CD4-positive, alpha-beta memory T cell (primary cell): ENCODE data around the gene DGKD. TPM values are rescaled to one million over a fixed set of nuclear protein-coding genes. Genes with fewer than 3 reads are reported as not detected.

Source experiments
- CTCF ChIA-PET: fragments of 350-600 bp; sonication (Branson Sonifier 250); formaldehyde crosslinking; loops from one replicate; lab custom pipeline; 2021; ENCODE audit warnings: inconsistent platforms; ENCODE audit not compliant: partially characterized antibody; lab: Charles Lee
- POLR2A ChIA-PET: fragments of 350-600 bp; sonication (Branson Sonifier 250); formaldehyde crosslinking; loops from one replicate; lab custom pipeline; 2021; ENCODE audit not compliant: partially characterized antibody; lab: Charles Lee
- DNase-seq, 5 donors: peaks; one replicate each; pipeline versions ENCODE4 v3.0.0 to v3.0.0-alpha.2; 2020 to 2022; ENCODE audit warnings: mixed read lengths in 1 of 5
- H3K27ac ChIP-seq: one replicate; pipeline ENCODE4 v1.7.0; 2013; ENCODE audit warnings: low read depth, low read length
- H3K27me3 ChIP-seq: 2 replicates; pipeline ENCODE4 v1.7.0; 2013; ENCODE audit warnings: mild to moderate bottlenecking, low read length, moderate library complexity; ENCODE audit not compliant: insufficient read depth
- H3K36me3 ChIP-seq: 2 replicates; pipeline ENCODE4 v1.7.0; 2013; ENCODE audit warnings: mild to moderate bottlenecking, low read length, moderate library complexity; ENCODE audit not compliant: insufficient read depth
- H3K4me1 ChIP-seq: 2 replicates; pipeline ENCODE4 v1.7.0; 2013; ENCODE audit warnings: mild to moderate bottlenecking, low read length, moderate library complexity; ENCODE audit not compliant: insufficient read depth
- H3K4me3 ChIP-seq, 2 donors: one replicate each; pipeline ENCODE4 v1.7.0; 2013; ENCODE audit warnings: low read length in 2 of 2, mild to moderate bottlenecking in 1 of 2
- H3K9me3 ChIP-seq, 2 donors: one replicate each; pipeline ENCODE4 v1.7.0; 2013; ENCODE audit warnings: low read length in 2 of 2, control low read depth in 1 of 2; ENCODE audit not compliant: control insufficient read depth in 1 of 2
- H3K27ac Mint-ChIP-seq, 7 donors: one replicate each; pipeline ENCODE4 v1.8.0; 2020 to 2021; ENCODE audit warnings: mixed read lengths in 7 of 7, mild to moderate bottlenecking in 6 of 7, inconsistent platforms in 3 of 7, moderate library complexity in 3 of 7
- H3K27me3 Mint-ChIP-seq, 2 donors: one replicate each; pipeline ENCODE4 v1.8.0; 2020 to 2021; ENCODE audit warnings: mixed read lengths in 2 of 2
- H3K36me3 Mint-ChIP-seq, 2 donors: one replicate each; pipeline ENCODE4 v1.8.0; 2020 to 2021; ENCODE audit warnings: mixed read lengths in 2 of 2, inconsistent platforms in 1 of 2, mild to moderate bottlenecking in 1 of 2
- H3K4me1 Mint-ChIP-seq, 4 donors: one replicate each; pipeline ENCODE4 v1.8.0; 2020 to 2021; ENCODE audit warnings: mixed read lengths in 4 of 4, mild to moderate bottlenecking in 1 of 4
- H3K4me3 Mint-ChIP-seq, 8 donors: one replicate each; pipeline ENCODE4 v1.8.0; 2020 to 2021; ENCODE audit warnings: mixed read lengths in 8 of 8, mild to moderate bottlenecking in 7 of 8, moderate library complexity in 6 of 8, inconsistent platforms in 3 of 8
- H3K9me3 Mint-ChIP-seq, 8 donors: one replicate each; pipeline ENCODE4 v1.8.0; 2020 to 2021; ENCODE audit warnings: mixed read lengths in 8 of 8, mild to moderate bottlenecking in 5 of 8, inconsistent platforms in 3 of 8, moderate library complexity in 1 of 8
- intact Hi-C: fragments of 100-400 bp; cut with micrococcal nuclease; formaldehyde crosslinking; loops from one replicate; pipeline ENCODE4 v1.15.1; 2023
- polyA plus RNA-seq, 2 donors: library from polyadenylated mRNA; unstranded; fragments of 300-500 nt; fragmentation: Illumina TruSeq; gene quantifications; one replicate each; pipeline ENCODE4 v1.2.3, GENCODE V29; 2021
- total RNA-seq, 2 experiments: library from RNA; stranded (reverse); gene quantifications; one replicate each; pipeline ENCODE4 v1.2.3, GENCODE V29; 2021

DGKD gene
- total and polyA plus RNA-seq, 4 experiments from 2014 or later, result 8.9 to 136 (median 78.8) TPM

- intact Hi-C loops, result no loop called here
- no peak for DNase-seq
- H3K27me3 Mint-ChIP-seq, result no peaks in the 10 kb centered on the region
- CTCF ChIA-PET, result no interaction called here
- POLR2A ChIA-PET, result no interaction called here
- H3K4me3 Mint-ChIP-seq, result no peak overlapping the region
- no peaks in the 10 kb centered on the region for H3K9me3 ChIP-seq
- no peaks in the 10 kb centered on the region for H3K36me3 ChIP-seq
- H3K4me1 Mint-ChIP-seq, result no peaks in the 10 kb centered on the region
- H3K27me3 ChIP-seq, result no peaks in the 10 kb centered on the region
- H3K36me3 Mint-ChIP-seq, result peaks cover 19 to 65% of the 10 kb centered on the region in 2 donors
- no peaks in the 10 kb centered on the region for H3K4me1 ChIP-seq
- no peaks in the 10 kb centered on the region for H3K9me3 Mint-ChIP-seq
- H3K27ac ChIP-seq, result no peak overlapping the region
- no peak overlapping the region for H3K4me3 ChIP-seq
- H3K27ac Mint-ChIP-seq, result peak overlapping the region in 1 of 7 donors; percentile 73
Observed at GRCh38 chr2:233486357-233486756, 132.1 kb downstream of the DGKD start.

DNA sequence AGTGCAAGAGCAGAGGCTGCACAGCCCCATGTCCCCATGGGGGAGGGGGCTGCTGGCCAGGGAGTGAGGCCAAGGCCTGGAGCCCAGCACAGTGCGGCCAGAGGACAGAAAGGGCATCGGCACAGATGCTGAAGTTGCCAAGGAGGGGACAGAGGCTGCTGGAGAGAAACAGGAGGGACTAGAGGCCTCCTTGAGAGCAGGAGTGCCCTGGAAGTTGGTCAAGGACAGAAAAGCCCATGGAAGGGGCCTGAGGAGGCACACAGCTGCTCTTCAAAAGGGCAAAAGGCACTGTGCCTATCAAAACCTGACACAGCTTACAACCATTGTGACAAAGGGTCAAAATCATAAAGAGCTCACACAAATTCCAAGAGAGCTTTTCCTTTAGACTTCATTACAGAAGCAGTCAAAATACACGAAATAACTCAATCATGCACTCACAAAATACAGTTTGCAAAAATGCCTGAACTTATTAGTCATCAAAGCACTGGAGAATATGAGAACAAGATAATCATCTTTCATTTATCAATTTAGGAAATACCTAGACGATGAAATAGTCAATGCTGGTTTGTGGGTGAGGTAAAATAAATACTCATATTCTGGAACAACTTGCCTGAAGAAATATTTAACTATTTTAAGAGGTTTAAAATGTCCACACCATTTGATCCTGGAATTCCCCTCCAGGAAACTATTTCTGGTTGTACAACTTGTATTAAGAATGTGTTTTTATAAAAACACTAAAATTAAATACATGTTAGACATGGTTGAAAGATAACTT, 132.7 kb downstream of the DGKD start:
- Mint-ChIP-seq H3K36me3 (peaks cover 23 to 67% of the 10 kb centered on the region in 2 donors), H3K4me3 (no peak overlapping the region), H3K9me3 (no peaks in the 10 kb centered on the region), H3K27me3 (no peaks in the 10 kb centered on the region), H3K27ac (no peak overlapping the region), H3K4me1 (no peaks in the 10 kb centered on the region)
- intact Hi-C loops, result no loop called here
- Histone ChIP-seq H3K27ac (no peak overlapping the region), H3K4me3 (no peak overlapping the region), H3K36me3 (no peaks in the 10 kb centered on the region), H3K27me3 (no peaks in the 10 kb centered on the region), H3K9me3 (no peaks in the 10 kb centered on the region), H3K4me1 (no peaks in the 10 kb centered on the region)
- POLR2A ChIA-PET, result no interaction called here
- CTCF ChIA-PET, result no interaction called here
- no peak for DNase-seq

DNA sequence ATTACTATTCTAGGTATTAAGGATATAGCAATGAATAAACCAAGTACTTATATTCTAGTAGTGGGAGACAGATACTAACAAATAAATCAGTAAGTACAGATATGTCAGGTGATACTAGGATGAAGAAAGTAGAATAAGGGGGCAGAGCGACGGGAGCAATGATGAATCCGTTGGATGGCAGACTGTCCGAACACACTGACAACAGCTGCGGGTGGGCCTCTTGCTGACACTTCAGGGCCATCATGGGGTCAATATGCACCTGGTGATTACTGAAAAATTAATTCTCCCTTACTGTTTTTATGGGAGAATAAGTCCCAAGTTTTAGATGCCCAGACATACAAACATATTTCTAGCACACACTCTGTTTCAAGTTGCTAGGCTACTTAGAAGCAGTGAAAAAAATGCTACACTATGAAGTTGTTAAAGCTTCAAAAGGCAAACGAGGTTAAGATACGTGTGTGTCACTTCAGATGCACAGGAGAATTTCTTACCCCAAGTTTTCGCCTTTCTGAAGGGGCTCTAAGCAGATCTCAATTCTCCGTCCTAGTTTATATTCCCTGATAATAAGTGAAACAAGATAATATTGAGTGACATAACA, 133.6 kb downstream of the DGKD start:
- H3K4me3 ChIP-seq, result no peak overlapping the region
- H3K36me3 ChIP-seq, result no peaks in the 10 kb centered on the region
- Mint-ChIP-seq H3K27me3 (no peaks in the 10 kb centered on the region), H3K4me3 (no peak overlapping the region), H3K36me3 (peaks cover 26 to 68% of the 10 kb centered on the region in 2 donors), H3K9me3 (no peaks in the 10 kb centered on the region), H3K27ac (no peak overlapping the region), H3K4me1 (no peaks in the 10 kb centered on the region)
- no peak for DNase-seq
- no peak overlapping the region for H3K27ac ChIP-seq
- H3K9me3 ChIP-seq, result no peaks in the 10 kb centered on the region
- ChIA-PET CTCF (no interaction called here), POLR2A (no interaction called here)
- intact Hi-C loops, result no loop called here
- H3K4me1 ChIP-seq, result no peaks in the 10 kb centered on the region
- no peaks in the 10 kb centered on the region for H3K27me3 ChIP-seq

DNA sequence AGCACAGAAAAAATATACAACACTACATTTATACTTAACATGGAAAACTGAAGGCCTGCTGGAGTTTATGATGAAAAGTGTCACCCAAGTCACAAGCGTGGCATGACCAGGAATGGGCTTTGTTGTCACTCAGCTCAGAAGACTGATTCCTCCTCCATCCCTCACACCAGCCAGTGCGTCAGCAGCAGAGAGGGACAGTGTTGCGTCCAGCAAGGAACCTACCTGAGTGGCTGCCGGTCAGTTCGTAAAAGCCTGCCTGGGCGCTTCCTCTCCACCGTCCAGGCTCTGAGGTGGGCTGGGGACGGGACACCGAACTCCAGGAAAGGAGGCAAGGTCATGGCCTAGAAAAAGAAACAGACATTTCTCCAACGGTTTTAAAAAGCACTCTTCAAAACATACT, 134.8 kb downstream of the DGKD start:
- no peaks in the 10 kb centered on the region for H3K4me1 Mint-ChIP-seq
- no peak overlapping the region for H3K27ac Mint-ChIP-seq
- peaks cover 30 to 70% of the 10 kb centered on the region in 2 donors for H3K36me3 Mint-ChIP-seq
- CTCF ChIA-PET, result no interaction called here
- Histone ChIP-seq H3K27me3 (no peaks in the 10 kb centered on the region), H3K36me3 (no peaks in the 10 kb centered on the region), H3K4me1 (no peaks in the 10 kb centered on the region), H3K27ac (no peak overlapping the region), H3K9me3 (no peaks in the 10 kb centered on the region), H3K4me3 (no peak overlapping the region)
- no peaks in the 10 kb centered on the region for H3K27me3 Mint-ChIP-seq
- H3K9me3 Mint-ChIP-seq, result no peaks in the 10 kb centered on the region
- H3K4me3 Mint-ChIP-seq, result no peak overlapping the region
- intact Hi-C loops, result no loop called here
- no peak for DNase-seq
- POLR2A ChIA-PET, result interaction anchor here (0.5 kb wide), 1 partner anchor 1584 kb away, joined by 3 read pairs; no protein-coding TSS in a partner anchor

GRCh38 chr2:233489666-233490065, 135.4 kb downstream of the DGKD start:
- Histone ChIP-seq H3K27me3 (no peaks in the 10 kb centered on the region), H3K36me3 (no peaks in the 10 kb centered on the region), H3K4me1 (no peaks in the 10 kb centered on the region), H3K4me3 (no peak overlapping the region), H3K27ac (no peak overlapping the region), H3K9me3 (no peaks in the 10 kb centered on the region)
- no peak overlapping the region for H3K4me3 Mint-ChIP-seq
- DNase-seq, result no peak
- POLR2A ChIA-PET, result interaction anchor here (0.5 kb wide), 1 partner anchor 1583 kb away, joined by 3 read pairs; no protein-coding TSS in a partner anchor
- H3K9me3 Mint-ChIP-seq, result no peaks in the 10 kb centered on the region
- no peaks in the 10 kb centered on the region for H3K4me1 Mint-ChIP-seq
- intact Hi-C loops, result no loop called here
- CTCF ChIA-PET, result no interaction called here
- no peak overlapping the region for H3K27ac Mint-ChIP-seq
- H3K36me3 Mint-ChIP-seq, result peaks cover 30 to 67% of the 10 kb centered on the region in 2 donors
- H3K27me3 Mint-ChIP-seq, result no peaks in the 10 kb centered on the region

GRCh38 chr2:233490831-233491230, 136.5 kb downstream of the DGKD start:
- Histone ChIP-seq H3K4me3 (no peak overlapping the region), H3K9me3 (no peaks in the 10 kb centered on the region), H3K27ac (no peak overlapping the region), H3K27me3 (no peaks in the 10 kb centered on the region), H3K4me1 (no peaks in the 10 kb centered on the region), H3K36me3 (no peaks in the 10 kb centered on the region)
- Mint-ChIP-seq H3K4me1 (no peaks in the 10 kb centered on the region), H3K36me3 (peaks cover 26 to 59% of the 10 kb centered on the region in 2 donors), H3K27ac (no peak overlapping the region), H3K4me3 (no peak overlapping the region), H3K27me3 (no peaks in the 10 kb centered on the region), H3K9me3 (no peaks in the 10 kb centered on the region)
- intact Hi-C loops, result no loop called here
- ChIA-PET POLR2A (no interaction called here), CTCF (no interaction called here)
- DNase-seq, result no peak

GRCh38 chr2:233491326-233491725, 137.0 kb downstream of the DGKD start:
- Mint-ChIP-seq H3K4me3 (no peak overlapping the region), H3K4me1 (no peaks in the 10 kb centered on the region), H3K36me3 (peaks cover 27 to 57% of the 10 kb centered on the region in 2 donors), H3K27me3 (no peaks in the 10 kb centered on the region), H3K27ac (peak overlapping the region in 1 of 7 donors; percentile 65), H3K9me3 (no peaks in the 10 kb centered on the region)
- DNase-seq, result no peak
- Histone ChIP-seq H3K27ac (no peak overlapping the region), H3K27me3 (no peaks in the 10 kb centered on the region), H3K4me3 (no peak overlapping the region), H3K4me1 (no peaks in the 10 kb centered on the region), H3K9me3 (no peaks in the 10 kb centered on the region), H3K36me3 (no peaks in the 10 kb centered on the region)
- intact Hi-C loops, result no loop called here
- CTCF ChIA-PET, result no interaction called here
- POLR2A ChIA-PET, result no interaction called here
